Measurements from ENCODE around the gene UQCRHL.

DNA sequence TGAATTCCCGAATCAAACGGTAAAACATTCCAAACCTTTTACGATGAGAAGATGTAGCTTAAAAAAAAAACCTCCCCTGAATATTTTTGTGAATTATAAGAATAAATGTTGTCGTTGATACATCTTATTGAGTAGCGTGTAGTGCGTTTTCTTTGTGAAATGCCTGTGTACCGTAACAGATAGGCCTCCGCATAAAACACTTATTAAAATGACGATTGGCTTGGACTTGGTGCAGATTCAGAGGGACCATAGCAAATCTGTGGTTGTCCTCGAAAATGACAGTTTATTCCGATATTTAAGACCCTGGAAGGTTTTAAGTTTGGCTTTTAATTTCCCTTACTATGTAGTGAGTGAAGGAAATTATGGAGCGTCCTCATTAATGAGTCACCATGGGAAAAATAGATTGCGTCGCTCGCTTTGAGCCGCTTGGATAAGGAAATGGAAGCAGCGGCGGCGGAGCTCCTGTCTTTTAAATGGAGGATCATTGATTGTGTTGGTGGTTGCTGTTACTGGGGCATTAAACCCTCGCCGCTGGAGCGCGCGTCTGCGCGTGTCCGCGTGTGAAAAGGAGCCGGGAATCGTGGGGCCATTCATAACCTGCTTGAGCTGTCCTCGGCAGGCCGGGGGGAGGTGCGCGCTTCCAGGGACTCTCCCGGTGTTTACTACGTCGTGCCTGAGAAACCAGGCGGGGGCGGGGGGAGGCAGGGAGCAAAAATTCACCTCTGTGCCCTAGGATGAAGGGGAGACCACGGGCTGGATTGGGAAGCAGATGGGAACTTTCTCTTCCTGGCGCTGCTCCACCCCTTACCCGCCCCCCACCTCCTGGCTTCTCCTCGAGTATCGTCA lies 41.7 kb upstream of the UQCRHL start:
- TF ChIP-seq, protein P1, sequence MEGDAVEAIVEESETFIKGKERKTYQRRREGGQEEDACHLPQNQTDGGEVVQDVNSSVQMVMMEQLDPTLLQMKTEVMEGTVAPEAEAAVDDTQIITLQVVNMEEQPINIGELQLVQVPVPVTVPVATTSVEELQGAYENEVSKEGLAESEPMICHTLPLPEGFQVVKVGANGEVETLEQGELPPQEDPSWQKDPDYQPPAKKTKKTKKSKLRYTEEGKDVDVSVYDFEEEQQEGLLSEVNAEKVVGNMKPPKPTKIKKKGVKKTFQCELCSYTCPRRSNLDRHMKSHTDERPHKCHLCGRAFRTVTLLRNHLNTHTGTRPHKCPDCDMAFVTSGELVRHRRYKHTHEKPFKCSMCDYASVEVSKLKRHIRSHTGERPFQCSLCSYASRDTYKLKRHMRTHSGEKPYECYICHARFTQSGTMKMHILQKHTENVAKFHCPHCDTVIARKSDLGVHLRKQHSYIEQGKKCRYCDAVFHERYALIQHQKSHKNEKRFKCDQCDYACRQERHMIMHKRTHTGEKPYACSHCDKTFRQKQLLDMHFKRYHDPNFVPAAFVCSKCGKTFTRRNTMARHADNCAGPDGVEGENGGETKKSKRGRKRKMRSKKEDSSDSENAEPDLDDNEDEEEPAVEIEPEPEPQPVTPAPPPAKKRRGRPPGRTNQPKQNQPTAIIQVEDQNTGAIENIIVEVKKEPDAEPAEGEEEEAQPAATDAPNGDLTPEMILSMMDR (IDR thresholded peaks at IDR 0.05), result no peak
- TF ChIP-seq, protein P2, sequence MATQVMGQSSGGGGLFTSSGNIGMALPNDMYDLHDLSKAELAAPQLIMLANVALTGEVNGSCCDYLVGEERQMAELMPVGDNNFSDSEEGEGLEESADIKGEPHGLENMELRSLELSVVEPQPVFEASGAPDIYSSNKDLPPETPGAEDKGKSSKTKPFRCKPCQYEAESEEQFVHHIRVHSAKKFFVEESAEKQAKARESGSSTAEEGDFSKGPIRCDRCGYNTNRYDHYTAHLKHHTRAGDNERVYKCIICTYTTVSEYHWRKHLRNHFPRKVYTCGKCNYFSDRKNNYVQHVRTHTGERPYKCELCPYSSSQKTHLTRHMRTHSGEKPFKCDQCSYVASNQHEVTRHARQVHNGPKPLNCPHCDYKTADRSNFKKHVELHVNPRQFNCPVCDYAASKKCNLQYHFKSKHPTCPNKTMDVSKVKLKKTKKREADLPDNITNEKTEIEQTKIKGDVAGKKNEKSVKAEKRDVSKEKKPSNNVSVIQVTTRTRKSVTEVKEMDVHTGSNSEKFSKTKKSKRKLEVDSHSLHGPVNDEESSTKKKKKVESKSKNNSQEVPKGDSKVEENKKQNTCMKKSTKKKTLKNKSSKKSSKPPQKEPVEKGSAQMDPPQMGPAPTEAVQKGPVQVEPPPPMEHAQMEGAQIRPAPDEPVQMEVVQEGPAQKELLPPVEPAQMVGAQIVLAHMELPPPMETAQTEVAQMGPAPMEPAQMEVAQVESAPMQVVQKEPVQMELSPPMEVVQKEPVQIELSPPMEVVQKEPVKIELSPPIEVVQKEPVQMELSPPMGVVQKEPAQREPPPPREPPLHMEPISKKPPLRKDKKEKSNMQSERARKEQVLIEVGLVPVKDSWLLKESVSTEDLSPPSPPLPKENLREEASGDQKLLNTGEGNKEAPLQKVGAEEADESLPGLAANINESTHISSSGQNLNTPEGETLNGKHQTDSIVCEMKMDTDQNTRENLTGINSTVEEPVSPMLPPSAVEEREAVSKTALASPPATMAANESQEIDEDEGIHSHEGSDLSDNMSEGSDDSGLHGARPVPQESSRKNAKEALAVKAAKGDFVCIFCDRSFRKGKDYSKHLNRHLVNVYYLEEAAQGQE (IDR thresholded peaks at IDR 0.05; ENCODE audit: insufficient read depth in 1 of 2, low read depth in 2 of 2, low read length in 1 of 2), result no peak
- 0 out of 2 replicates have a peak, but pooled peaks have one; percentile 16 for TF ChIP-seq TCF7L2 (IDR thresholded peaks at IDR 0.05; ENCODE audit: low read depth, low read length)
- peak; percentile 88 for TF ChIP-seq SIN3A (IDR thresholded peaks at IDR 0.05; ENCODE audit: borderline replicate concordance, insufficient read depth, low read depth, low read length)
- TF ChIP-seq POLR2AphosphoS5 (IDR thresholded peaks at IDR 0.05; ENCODE audit: low read depth, low read length), result peak; percentile 72

All from Panc1 (cell line).